Measurements from ENCODE around the gene FIGN. TPM values are rescaled to one million over a fixed set of nuclear protein-coding genes. Genes with fewer than 3 reads are reported as not detected.

The FIGN gene
- total and polyA plus RNA-seq, 2 of the 13 experiments (the other 11 are each of a cell fraction or from before 2014, with no cell fraction given): 6.6 to 6.7 TPM

DNA sequence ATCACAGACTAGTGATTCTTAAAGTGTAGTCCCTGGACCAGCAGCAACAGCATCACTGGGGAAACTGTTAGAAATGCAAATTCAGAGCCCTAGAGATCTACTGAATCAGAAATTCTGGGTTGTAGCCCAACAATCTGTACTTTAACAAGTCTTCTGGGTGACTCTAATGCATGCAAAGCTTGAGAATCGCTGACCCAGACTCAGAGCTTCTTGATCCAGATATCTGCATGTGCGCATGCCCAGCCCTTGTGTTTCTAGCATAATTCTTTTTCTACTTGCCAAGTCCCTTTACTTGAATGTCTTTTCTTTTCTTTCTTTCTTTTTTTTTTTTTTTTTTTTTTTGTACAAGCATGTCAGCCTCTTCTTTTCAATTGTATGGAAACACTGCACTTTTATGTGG, 60.4 kb downstream of the FIGN start:
- no peak for DNase-seq (ENCODE audit: low spot score)
- Histone ChIP-seq H3K9me3 (ENCODE audit: low read length) (no peaks in the 10 kb centered on the region), H3K9ac (ENCODE audit: insufficient read depth, low read depth, low read length) (no peak overlapping the region), H2AFZ (ENCODE audit: low read length) (no peak overlapping the region), H3K4me3 (replicated peaks in 1 of 3; ENCODE audit: insufficient read depth in 1 of 3, low read depth in 2 of 3, low read length in 3 of 3) (no peak overlapping the region), H3K27ac (ENCODE audit: extremely low read length, insufficient read depth, low read length) (no peak overlapping the region), H3K27me3 (ENCODE audit: control insufficient read depth in 1 of 2, insufficient read depth in 2 of 2, low read length in 2 of 2) (no peaks in the 10 kb centered on the region), H3K36me3 (replicated peaks in 1 of 2; ENCODE audit: control insufficient read depth in 1 of 2, insufficient read depth in 2 of 2, low read length in 2 of 2) (no peaks in the 10 kb centered on the region), H3K79me2 (ENCODE audit: insufficient read depth, low read length) (peaks cover 2% of the 10 kb centered on the region), H3K4me1 (ENCODE audit: insufficient read depth, low read length) (0 out of 2 replicates have a peak, but pooled peaks cover 6% of the 10 kb centered on the region), H3K4me2 (ENCODE audit: low read depth, low read length) (no peak overlapping the region), H4K20me1 (ENCODE audit: insufficient read depth, low read length) (no peaks in the 10 kb centered on the region)
- FAIRE-seq: no peak
- WGBS (ENCODE audit: low lambda C conversion rate): 98% methylated on average over 2 of the region's 2 CpGs
- TF ChIP-seq NCOR1 (IDR thresholded peaks at IDR 0.05; ENCODE audit: borderline replicate concordance, low read length) (no peak), ZNF616 (CRISPR knock-in tag; IDR thresholded peaks at IDR 0.05; ENCODE audit: low read depth) (no peak)
- TF ChIP-seq, protein P1, sequence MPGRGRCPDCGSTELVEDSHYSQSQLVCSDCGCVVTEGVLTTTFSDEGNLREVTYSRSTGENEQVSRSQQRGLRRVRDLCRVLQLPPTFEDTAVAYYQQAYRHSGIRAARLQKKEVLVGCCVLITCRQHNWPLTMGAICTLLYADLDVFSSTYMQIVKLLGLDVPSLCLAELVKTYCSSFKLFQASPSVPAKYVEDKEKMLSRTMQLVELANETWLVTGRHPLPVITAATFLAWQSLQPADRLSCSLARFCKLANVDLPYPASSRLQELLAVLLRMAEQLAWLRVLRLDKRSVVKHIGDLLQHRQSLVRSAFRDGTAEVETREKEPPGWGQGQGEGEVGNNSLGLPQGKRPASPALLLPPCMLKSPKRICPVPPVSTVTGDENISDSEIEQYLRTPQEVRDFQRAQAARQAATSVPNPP (CRISPR knock-in tag; IDR thresholded peaks at IDR 0.05): no peak
- TF ChIP-seq, protein P2, sequence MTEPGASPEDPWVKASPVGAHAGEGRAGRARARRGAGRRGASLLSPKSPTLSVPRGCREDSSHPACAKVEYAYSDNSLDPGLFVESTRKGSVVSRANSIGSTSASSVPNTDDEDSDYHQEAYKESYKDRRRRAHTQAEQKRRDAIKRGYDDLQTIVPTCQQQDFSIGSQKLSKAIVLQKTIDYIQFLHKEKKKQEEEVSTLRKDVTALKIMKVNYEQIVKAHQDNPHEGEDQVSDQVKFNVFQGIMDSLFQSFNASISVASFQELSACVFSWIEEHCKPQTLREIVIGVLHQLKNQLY (CRISPR knock-in tag; IDR thresholded peaks at IDR 0.05): no peak
- TF ChIP-seq, protein P3, sequence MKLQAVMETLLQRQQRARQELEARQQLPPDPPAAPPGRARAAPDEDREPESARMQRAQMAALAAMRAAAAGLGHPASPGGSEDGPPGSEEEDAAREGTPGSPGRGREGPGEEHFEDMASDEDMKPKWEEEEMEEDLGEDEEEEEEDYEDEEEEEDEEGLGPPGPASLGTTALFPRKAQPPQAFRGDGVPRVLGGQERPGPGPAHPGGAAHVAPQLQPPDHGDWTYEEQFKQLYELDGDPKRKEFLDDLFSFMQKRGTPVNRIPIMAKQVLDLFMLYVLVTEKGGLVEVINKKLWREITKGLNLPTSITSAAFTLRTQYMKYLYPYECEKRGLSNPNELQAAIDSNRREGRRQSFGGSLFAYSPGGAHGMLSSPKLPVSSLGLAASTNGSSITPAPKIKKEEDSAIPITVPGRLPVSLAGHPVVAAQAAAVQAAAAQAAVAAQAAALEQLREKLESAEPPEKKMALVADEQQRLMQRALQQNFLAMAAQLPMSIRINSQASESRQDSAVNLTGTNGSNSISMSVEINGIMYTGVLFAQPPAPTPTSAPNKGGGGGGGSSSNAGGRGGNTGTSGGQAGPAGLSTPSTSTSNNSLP (IDR thresholded peaks at IDR 0.05; ENCODE audit: low read depth, low read length): no peak
- ChIA-PET CTCF (ENCODE audit: low intra/inter-chr PET ratio, low total read pairs) (no interaction called here), POLR2A (no interaction called here)
- in situ Hi-C loops (cut with HindIII; ENCODE audit: extremely low pct_ligation_motif_present, low pct_unique_long_range_greater_than_20kb): no loop called here
- intact Hi-C loops (cut with micrococcal nuclease; ENCODE audit: unreplicated experiment): no loop called here
- no peak for ATAC-seq
- no TSS peak for BruUV-seq (replicated peaks)

All from HepG2 (cell line).